ENCODE results near the gene SLC22A15. TPM values are rescaled to one million over a fixed set of nuclear protein-coding genes. Genes with fewer than 3 reads are reported as not detected.

The SLC22A15 gene
- total RNA-seq, 1 donor from 2014 or later, result 9.8 TPM

DNA sequence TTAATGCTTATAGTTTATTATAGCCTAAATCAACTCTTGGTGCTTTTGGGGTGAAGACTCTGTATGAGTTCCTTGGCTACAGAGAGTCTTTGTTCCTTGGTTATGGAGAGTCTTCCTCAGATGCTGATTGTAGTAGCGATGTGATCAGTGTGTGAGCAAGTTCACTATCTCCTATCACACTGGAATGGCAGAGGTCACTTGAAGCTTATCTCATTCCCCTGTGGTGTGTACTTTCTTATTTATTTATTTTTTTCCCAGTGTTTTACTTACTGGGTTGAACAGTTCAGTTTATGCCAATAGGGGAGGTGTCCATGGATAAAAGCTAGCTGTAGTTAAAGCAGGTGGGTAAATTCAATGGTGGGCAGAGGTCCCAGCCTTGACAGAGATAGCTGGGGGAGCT is 114.8 kb downstream of the SLC22A15 start:
- H3K4me1 Mint-ChIP-seq (ENCODE audit: low read depth), result no peaks in the 10 kb centered on the region
- peaks cover 53% of the 10 kb centered on the region for H3K9me3 Mint-ChIP-seq (ENCODE audit: low read depth)
- TF ChIP-seq, protein P1, sequence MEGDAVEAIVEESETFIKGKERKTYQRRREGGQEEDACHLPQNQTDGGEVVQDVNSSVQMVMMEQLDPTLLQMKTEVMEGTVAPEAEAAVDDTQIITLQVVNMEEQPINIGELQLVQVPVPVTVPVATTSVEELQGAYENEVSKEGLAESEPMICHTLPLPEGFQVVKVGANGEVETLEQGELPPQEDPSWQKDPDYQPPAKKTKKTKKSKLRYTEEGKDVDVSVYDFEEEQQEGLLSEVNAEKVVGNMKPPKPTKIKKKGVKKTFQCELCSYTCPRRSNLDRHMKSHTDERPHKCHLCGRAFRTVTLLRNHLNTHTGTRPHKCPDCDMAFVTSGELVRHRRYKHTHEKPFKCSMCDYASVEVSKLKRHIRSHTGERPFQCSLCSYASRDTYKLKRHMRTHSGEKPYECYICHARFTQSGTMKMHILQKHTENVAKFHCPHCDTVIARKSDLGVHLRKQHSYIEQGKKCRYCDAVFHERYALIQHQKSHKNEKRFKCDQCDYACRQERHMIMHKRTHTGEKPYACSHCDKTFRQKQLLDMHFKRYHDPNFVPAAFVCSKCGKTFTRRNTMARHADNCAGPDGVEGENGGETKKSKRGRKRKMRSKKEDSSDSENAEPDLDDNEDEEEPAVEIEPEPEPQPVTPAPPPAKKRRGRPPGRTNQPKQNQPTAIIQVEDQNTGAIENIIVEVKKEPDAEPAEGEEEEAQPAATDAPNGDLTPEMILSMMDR (IDR thresholded peaks at IDR 0.05), result no peak
- DNase-seq (ENCODE audit: low spot score), result no peak
- no peak overlapping the region for H3K27ac Mint-ChIP-seq (ENCODE audit: unreplicated experiment)
- no peaks in the 10 kb centered on the region for H3K27me3 Mint-ChIP-seq (ENCODE audit: low read depth)
- peaks cover 45% of the 10 kb centered on the region for H3K36me3 Mint-ChIP-seq (ENCODE audit: low read depth)
- H3K4me3 Mint-ChIP-seq (ENCODE audit: unreplicated experiment), result no peak overlapping the region

DNA sequence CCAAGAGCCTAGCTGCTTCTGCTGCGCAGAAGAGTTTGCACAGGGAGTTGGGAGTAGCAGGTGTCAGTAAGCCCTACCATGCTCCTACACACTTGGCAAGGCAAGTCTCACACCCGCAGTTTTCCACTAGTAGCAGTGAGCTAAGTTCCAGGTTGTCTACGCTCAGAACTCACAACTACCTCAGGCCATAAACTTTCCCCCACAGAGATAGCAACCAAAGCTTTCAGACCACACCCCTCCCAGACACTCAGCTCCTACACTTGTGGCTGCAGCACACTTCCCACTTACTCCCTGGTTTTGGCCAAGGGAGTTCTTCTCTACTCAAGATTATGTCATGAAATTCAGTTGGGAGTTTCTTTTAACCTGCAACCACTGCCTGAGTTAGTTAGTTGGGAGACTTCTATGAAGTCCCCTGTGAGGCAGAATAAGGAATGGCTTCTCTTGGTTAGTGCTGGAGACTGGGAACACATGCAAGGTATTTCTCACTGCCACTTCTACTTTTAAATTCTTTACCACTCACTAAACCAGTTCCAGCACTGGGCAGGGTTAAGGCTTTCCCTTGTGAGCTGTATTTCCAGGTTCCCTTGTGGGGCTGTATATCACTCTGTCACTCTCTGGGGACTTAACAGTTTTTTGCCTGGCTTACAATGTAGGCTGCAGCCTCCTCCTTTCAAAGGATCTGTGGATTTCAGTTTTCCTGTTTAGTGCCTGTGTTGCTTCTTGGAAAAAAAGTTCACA is 116.6 kb downstream of the SLC22A15 start:
- no peaks in the 10 kb centered on the region for H3K4me1 Mint-ChIP-seq (ENCODE audit: low read depth)
- TF ChIP-seq, protein P1 (IDR thresholded peaks at IDR 0.05), result no peak
- H3K27ac Mint-ChIP-seq (ENCODE audit: unreplicated experiment), result no peak overlapping the region
- DNase-seq (ENCODE audit: low spot score), result no peak
- H3K4me3 Mint-ChIP-seq (ENCODE audit: unreplicated experiment), result no peak overlapping the region
- H3K36me3 Mint-ChIP-seq (ENCODE audit: low read depth), result peaks cover 43% of the 10 kb centered on the region
- H3K27me3 Mint-ChIP-seq (ENCODE audit: low read depth), result no peaks in the 10 kb centered on the region
- peaks cover 46% of the 10 kb centered on the region for H3K9me3 Mint-ChIP-seq (ENCODE audit: low read depth)

DNA sequence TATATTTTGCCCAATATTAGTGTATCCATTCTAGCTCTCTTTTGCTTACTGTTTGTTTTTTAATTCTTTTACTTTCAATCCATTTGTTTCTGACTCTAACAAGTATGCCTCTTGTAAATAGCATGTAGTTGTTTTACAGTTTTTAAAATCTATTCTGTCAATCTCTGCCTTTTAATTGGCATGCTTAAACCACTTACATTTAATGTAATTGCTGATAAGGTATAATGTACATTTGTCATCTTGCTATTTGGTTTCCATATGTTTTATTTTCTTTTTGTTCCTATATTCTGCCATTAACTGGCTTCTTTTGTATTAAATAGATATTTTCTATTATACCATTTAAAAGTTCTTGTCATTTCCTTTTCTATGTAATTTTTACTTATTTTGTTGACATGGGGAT is 118.7 kb downstream of the SLC22A15 start:
- no peaks in the 10 kb centered on the region for H3K4me1 Mint-ChIP-seq (ENCODE audit: low read depth)

DNA sequence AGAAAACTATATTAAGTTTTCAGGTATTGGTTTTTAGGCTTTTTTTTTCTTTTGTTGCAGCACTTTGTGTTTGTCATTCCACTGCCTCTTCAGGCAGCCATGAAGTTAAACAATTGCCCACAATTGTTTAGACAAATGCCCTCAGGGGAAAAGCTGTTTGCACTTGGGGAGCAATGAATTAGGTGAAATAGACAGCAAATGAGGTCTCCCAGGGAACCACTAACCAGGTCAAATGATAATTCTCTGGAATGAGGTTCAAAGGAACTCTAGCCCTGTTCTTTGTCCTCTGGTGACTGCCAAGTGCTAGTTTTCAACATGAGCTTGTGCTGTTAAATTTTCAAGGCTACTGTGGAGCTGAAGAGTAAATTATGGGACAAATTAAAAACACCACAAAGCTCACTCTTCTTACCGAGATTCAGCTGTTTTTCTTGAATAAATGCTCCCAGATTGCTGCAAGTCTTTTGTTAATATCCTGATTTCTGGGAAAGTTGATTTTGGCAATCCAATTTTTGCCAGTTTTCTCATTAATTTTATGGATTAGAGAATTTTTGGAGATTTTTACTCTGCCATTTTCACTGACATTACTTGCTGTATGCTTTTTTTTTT is 119.8 kb downstream of the SLC22A15 start:
- DNase-seq (ENCODE audit: low spot score), result no peak
- no peaks in the 10 kb centered on the region for H3K4me1 Mint-ChIP-seq (ENCODE audit: low read depth)
- no peak overlapping the region for H3K4me3 Mint-ChIP-seq (ENCODE audit: unreplicated experiment)
- TF ChIP-seq, protein P1 (IDR thresholded peaks at IDR 0.05), result no peak
- H3K27ac Mint-ChIP-seq (ENCODE audit: unreplicated experiment), result no peak overlapping the region
- H3K9me3 Mint-ChIP-seq (ENCODE audit: low read depth), result peaks cover 20% of the 10 kb centered on the region
- no peaks in the 10 kb centered on the region for H3K27me3 Mint-ChIP-seq (ENCODE audit: low read depth)
- H3K36me3 Mint-ChIP-seq (ENCODE audit: low read depth), result peaks cover 19% of the 10 kb centered on the region

More for the DNA sequence above, 118.7 kb downstream of the SLC22A15 start:
- no peak for DNase-seq (ENCODE audit: low spot score)
- Mint-ChIP-seq H3K27ac (ENCODE audit: unreplicated experiment) (no peak overlapping the region), H3K9me3 (ENCODE audit: low read depth) (peaks cover 29% of the 10 kb centered on the region), H3K36me3 (ENCODE audit: low read depth) (peaks cover 26% of the 10 kb centered on the region), H3K4me3 (ENCODE audit: unreplicated experiment) (no peak overlapping the region), H3K27me3 (ENCODE audit: low read depth) (no peaks in the 10 kb centered on the region)
- TF ChIP-seq, protein P1 (IDR thresholded peaks at IDR 0.05), result no peak

DNA sequence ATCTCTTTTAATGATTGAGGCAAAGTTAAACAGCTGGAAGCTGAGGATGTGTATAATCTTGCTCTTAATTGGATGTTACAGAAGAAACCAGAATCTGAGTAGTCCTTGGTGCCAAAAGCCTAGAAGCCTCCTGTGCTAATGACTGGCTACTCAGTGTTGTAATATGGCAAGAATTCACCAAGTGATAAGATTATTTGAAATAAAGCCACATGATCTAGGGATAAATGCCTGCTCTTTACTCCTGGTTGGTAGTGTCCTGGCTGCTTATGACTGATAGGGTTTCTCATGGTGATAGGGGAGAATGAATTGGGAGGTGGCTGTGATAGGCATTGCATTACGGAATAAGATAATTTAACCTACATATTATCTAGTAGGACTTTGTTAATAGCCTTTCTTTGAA is 121.3 kb downstream of the SLC22A15 start:
- Mint-ChIP-seq H3K27ac (ENCODE audit: unreplicated experiment) (no peak overlapping the region), H3K36me3 (ENCODE audit: low read depth) (peaks cover 15% of the 10 kb centered on the region), H3K27me3 (ENCODE audit: low read depth) (no peaks in the 10 kb centered on the region), H3K9me3 (ENCODE audit: low read depth) (peaks cover 18% of the 10 kb centered on the region), H3K4me3 (ENCODE audit: unreplicated experiment) (no peak overlapping the region), H3K4me1 (ENCODE audit: low read depth) (no peaks in the 10 kb centered on the region)
- TF ChIP-seq, protein P1 (IDR thresholded peaks at IDR 0.05), result no peak
- DNase-seq (ENCODE audit: low spot score), result no peak

All from chondrocyte (in vitro differentiated cells).